Stimulated activated naive CD4-positive, alpha-beta T cell treated with Interleukin-2 at 50 U/mL for 16 hours (primary cell): ENCODE measurements around the gene DNAL4.

Source experiments
- DNase-seq: peaks from one replicate; lab custom pipeline; 2025; lab: John Stamatoyannopoulos, UW

The DNAL4 gene

DNA sequence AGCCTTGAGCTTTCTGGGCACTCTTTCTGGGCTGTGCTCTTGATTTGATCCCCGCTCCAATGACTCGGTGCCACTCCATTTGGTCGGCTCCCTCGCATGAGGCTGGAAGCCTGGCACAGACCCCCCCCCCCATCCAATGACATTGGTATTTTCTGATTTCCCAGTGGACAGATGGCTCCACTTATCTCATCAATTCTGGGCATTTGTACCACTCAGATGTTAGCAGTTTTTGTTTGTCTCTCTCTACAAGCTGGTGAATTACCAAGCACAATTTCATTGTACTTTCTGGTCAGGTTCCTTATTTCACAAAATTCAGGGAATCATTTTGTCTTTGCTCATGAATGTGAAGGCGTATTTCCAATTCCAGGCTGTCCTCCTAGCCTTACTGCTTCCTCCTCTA lies 9.1 kb downstream of the DNAL4 start:
- DNase-seq: no peak

DNA sequence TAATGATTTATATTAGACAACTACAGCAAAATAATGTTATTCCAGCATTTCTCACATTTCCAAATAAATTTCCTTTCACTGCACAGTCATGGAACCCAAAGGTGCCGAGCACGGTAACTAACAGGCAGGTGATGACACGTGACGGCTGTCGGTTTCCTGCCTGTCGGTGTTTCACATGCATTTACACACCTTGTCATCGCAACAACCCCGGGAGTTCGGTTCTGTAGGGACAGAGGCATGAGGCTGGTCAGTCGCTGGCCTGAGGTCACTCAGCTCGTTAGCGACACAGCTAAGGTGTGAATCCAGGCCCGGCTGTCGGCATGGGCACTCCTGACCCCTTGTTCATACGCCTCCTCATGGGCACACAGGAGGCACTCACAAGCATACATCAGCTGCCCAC lies 9.9 kb downstream of the DNAL4 start:
- DNase-seq: no peak

DNA sequence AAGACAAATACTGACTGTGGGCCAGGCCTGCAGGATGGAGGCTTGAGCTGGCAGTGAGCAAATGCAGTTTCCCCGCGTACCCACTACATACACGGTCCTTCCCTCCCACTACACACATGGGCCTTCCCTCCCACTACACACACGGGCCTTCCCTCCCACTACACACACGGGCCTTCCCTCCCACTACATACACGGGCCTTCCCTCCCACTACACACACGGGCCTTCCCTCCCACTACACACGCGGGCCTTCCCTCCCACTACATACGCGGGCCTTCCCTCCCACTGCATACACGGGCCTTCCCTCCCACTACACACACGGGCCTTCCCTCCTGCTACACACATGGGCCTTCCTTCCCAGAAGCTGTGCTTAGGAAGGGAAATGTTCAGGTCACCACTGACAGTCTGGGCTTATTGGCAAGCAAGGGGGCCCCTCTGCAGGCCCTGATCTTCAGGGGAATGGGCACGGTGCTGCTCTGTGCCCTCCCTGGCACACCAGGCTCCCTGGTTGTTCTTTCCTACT lies 10.8 kb downstream of the DNAL4 start:
- no peak for DNase-seq

DNA sequence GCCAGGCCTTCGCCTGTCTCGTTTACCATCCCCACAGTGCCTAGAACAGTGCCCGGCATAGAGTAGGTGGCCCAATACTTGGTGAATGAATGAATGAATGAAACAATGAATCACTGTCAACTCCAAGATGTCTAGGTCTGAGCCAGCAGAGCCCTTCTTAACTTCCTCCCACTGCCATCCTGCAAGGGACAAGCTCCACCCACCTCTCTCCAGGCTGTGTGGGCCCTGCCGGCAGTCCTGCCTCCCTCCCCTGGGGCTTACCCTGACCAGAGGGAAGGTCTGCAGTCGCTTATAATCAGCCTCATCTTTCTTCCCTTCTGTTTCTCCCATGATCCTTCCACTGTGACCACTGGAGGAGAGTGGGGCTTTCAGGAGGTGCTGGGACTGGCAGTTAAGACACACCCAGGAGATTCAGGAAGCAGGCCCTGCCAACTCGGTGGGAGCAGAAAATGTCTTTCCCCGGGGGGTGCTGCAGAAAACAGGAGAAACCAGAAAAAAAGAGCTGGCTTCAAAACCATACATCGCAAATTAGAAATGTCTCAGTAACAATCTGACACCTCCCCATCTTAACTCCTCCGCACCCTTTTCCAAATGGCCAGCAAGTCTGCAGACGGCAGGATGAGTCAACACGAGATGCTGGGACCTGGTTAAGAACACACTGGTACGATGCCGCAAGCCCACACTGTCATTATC lies 11.4 kb downstream of the DNAL4 start:
- DNase-seq: no peak

DNA sequence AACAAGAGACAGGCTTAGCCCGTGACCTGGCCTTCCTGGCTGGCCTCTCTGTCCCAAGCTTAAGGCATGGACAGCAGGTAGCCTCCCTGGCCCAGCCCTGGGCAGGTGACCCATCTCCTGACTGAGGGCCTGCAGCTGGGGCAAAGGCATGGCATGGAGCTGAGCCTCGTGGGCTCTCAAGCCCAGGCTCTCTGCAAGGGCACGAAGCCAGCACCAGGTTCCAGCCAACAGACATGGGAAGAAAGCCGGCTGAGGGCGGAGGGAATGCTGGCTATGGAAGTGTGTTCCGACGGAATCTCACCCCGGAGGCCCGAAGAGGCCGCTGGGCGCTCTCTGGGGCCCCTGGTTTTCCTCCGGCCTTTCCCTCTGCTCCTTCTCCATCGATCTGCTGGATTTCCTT lies 12.9 kb downstream of the DNAL4 start:
- no peak for DNase-seq

GRCh38 chr22:38777087-38777671 lies 16.8 kb downstream of the DNAL4 start:
- DNase-seq: no peak

GRCh38 chr22:38776086-38776485 lies 17.9 kb downstream of the DNAL4 start:
- DNase-seq: no peak

DNA sequence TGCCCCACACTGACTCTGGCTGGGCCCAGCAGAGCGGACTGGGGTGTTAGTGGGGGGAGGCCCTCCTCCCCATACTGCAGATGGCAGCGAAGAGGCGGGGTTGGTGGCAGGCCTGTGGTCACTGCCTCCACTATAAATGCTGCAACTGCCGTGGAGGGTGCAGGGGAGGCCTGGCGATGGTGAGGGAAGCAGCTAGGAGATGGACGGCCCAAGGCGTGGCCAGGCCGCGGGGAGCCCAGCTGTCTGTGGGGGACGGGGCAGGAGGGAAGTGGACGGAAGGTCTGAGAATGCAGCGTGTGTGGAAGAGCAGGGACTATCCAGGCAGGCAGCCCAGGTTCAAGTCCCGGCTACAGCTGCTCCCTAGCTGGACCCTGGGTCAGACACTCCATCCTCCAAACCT lies 18.3 kb downstream of the DNAL4 start:
- DNase-seq: no peak

- no peak for DNase-seq
These were observed 19.3 kb downstream of the DNAL4 start for GRCh38 chr22:38774496-38775166.

DNA sequence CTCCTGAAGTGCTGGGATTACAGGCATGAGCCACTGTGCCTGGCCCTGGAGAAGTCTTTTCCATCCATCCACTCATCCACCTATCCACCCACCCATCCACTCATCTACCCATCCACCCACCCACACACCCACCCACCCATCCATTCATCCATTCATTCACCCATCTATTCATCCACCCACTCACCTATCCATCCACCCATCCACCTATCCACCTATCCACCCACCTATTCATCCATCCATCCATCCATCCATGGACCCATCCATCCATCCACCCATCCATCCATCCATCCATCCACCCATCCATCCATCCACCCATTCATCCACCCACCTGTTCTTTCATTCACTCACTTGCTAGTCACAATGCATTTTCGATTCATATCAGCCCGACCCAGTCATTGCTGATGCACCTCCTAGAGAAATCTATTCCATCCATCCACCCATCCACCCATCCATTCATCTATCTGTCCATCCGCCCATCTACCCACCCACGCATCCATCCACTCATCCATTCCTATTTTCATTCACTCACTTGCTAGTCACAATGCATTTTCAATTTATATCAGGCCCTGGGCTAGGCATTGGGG lies 20.5 kb downstream of the DNAL4 start:
- no peak for DNase-seq

- DNase-seq: no peak
These were observed 21.4 kb downstream of the DNAL4 start for GRCh38 chr22:38772623-38772873.

- DNase-seq: no peak
These were observed 23.5 kb downstream of the DNAL4 start for GRCh38 chr22:38770257-38770949.

GRCh38 chr22:38768036-38768435 lies 25.9 kb downstream of the DNAL4 start:
- DNase-seq: no peak

DNA sequence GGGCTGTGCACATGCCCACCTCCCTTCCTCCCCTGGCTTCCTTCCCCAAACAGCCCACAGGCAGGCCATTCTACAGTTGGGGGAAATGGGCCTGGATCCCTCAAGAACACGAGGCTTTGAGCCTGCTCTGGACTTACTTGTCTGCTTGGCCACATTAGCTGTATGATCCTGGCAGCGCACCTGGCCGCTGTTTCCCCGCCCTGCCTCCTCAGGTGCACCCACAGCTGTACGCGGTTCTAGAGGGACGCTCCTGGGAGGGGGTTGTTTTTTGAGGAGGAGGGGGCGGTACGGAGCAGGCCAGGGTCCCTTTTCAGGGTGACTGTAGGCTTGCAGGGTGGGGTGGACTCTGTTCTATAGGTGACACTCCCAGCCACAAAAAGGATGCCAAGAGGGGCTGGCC lies 26.6 kb downstream of the DNAL4 start:
- DNase-seq: no peak

DNA sequence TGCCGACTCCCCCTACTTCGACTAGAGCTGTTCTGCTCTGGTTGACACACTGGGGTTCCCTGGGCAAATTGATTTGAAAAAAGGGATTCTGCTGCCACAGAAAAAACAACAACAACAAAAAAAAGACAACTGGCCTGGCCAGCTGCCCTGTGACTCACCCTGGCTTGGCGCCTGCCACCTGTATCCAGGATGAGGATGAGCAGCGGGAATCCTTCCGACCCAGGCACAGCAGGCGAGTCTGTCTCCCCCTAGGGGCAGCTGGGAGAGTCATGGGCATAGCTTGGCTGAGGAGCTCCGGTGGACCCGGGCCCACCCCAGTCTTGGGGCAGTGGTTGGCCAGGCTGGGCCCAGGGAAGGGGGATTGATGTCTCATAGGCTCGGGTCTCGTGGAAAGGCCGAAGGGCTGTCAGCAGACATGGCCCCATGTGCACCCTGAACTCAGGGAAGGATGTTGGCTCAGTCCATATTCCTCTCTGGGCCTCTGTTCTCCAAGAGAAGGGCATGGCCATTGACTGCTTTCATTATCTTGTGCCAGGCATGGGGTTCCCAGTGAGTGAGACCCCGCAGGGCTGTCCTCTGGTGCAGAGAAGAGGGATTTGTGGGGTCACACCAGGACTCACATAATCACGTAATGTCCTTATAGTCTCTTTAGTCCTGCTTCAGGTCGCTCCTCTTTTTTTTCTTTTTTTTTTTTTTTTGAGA lies 27.7 kb downstream of the DNAL4 start:
- peak; percentile 17 for DNase-seq

DNA sequence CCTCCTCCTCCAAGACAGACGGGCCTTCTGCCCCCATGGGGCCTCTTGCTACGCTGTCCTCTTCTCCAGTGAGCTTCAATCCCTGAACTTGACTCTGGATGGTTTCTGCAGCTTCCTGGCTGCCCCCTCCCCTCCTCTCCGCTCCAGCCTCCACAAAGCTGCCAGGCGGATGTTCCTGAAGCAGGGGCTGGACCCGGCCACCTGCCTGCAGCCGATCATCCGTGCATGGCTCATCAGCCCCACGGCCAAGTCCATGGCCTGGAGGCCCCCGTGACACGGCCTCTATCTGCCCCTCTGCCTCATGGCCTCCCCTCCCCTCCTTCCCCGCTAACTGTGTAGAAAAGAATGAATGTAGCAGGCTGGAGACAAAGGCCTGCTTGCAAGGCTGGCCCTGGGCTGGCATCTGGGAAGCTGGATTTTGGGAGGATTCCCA lies 31.4 kb downstream of the DNAL4 start:
- no peak for DNase-seq

DNA sequence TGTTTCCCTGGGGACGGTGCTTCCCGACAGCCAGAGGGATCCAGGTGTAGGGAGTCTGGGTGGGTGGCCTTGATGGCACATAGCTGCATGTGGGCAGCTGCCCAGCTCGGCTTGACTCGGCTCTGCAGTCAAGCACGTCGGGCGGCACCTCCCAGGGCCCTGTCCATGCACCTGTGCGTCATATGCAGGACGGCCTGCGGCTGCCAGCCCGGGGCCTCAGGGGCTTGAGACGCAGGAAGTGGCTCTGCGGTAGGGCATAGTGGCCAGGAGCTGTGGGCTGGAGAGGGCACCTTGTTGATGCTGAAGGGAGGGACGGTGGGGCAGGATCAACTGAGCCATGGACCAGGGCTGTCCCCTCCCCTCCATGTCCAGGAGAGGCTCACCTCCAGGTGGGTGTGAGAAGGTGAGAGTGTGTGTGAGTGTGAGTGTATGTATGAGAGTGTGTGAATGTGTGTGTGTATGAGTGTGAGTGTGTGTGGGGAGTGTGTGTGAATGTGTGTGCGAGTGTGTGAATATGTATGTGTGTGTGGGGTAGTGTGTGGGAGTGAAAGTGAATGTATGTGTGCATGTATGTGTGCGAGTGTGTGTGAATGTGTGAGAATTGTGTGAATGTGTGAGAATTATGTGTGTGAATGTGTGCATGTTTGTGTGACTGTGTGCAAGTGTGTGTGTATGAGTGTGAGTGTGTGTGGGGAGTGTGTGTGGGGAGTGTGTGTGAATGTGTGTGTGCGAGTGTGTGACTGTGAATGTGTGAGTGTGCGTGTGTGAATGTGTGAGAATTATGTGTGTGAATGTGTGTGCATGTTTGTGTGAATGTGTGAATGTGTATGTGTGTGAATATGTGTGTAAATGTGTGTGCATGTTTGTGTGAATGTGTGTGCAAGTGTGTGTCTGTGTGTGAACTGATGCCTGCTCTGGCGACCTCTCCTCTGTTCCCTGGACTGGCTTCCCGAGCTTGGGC lies 32.5 kb downstream of the DNAL4 start:
- DNase-seq: no peak

- DNase-seq: no peak
These were observed 33.3 kb downstream of the DNAL4 start for GRCh38 chr22:38760477-38761201.

DNA sequence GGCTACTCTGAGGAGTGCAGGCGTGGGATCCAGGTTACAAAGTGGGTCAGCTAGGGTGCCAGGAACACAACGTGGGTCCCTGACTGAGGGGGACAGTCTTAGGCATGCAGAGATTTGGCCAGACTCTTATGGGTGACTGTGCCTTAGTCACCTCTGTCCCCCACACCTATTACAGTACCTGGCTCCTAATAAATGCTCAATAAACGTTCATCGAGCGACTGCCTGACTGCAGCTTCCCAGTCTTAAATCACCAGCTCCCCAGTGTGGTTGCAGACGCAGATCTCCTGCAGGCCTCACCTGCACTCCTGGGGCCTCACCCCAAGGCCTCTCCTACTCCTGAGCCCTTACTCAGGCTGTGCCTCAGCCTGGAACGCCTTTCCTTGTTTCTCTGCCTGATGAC lies 34.9 kb downstream of the DNAL4 start:
- no peak for DNase-seq
